ENCODE results near the gene ANKRD12.

Gene ANKRD12

GRCh38 chr18:9188359-9189231, 52.0 kb downstream of the ANKRD12 start:
- no peak for FAIRE-seq

GRCh38 chr18:9189491-9189890, 52.9 kb downstream of the ANKRD12 start:
- FAIRE-seq: no peak

GRCh38 chr18:9191658-9192256, 55.2 kb downstream of the ANKRD12 start:
- FAIRE-seq: no peak

- FAIRE-seq: no peak
Measured at GRCh38 chr18:9193031-9193430, 56.5 kb downstream of the ANKRD12 start.

- no peak for FAIRE-seq
Measured at GRCh38 chr18:9196568-9196967, 60.0 kb downstream of the ANKRD12 start.

- peak; percentile 97 for FAIRE-seq
Measured at GRCh38 chr18:9199681-9200080, 63.1 kb downstream of the ANKRD12 start.

- FAIRE-seq: no peak
Measured at GRCh38 chr18:9201224-9201623, 64.6 kb downstream of the ANKRD12 start.

- no peak for FAIRE-seq
Measured at GRCh38 chr18:9204659-9205058, 68.1 kb downstream of the ANKRD12 start.

GRCh38 chr18:9206421-9206820, 69.8 kb downstream of the ANKRD12 start:
- FAIRE-seq: no peak

- no peak for FAIRE-seq
Measured at GRCh38 chr18:9209279-9209678, 72.7 kb downstream of the ANKRD12 start.

GRCh38 chr18:9210966-9211365, 74.4 kb downstream of the ANKRD12 start:
- FAIRE-seq: no peak

- no peak for FAIRE-seq
Measured at GRCh38 chr18:9211955-9212354, 75.4 kb downstream of the ANKRD12 start.

- FAIRE-seq: no peak
Measured at GRCh38 chr18:9215221-9215933, 78.8 kb downstream of the ANKRD12 start.

- FAIRE-seq: no peak
Measured at GRCh38 chr18:9216459-9216858, 79.9 kb downstream of the ANKRD12 start.

- FAIRE-seq: no peak
Measured at GRCh38 chr18:9217743-9218451, 81.3 kb downstream of the ANKRD12 start.

GRCh38 chr18:9221040-9221439, 84.5 kb downstream of the ANKRD12 start:
- no peak for FAIRE-seq

- FAIRE-seq: no peak
Measured at GRCh38 chr18:9221661-9222060, 85.1 kb downstream of the ANKRD12 start.

- no peak for FAIRE-seq
Measured at GRCh38 chr18:9223356-9223755, 86.8 kb downstream of the ANKRD12 start.

- FAIRE-seq: no peak
Measured at GRCh38 chr18:9226463-9226862, 89.9 kb downstream of the ANKRD12 start.

GRCh38 chr18:9231852-9232486, 95.4 kb downstream of the ANKRD12 start:
- FAIRE-seq: no peak

- FAIRE-seq: no peak
Measured at GRCh38 chr18:9232977-9233376, 96.4 kb downstream of the ANKRD12 start.

GRCh38 chr18:9233771-9234440, 97.3 kb downstream of the ANKRD12 start:
- no peak for FAIRE-seq

All from endometrium (tissue), 2 donors.